Keratinocyte (primary cell): Measurements from ENCODE around the gene RGS3. TPM values are rescaled to one million over a fixed set of nuclear protein-coding genes. Genes with fewer than 3 reads are reported as not detected.

Source experiments
- DNase-seq: peaks from one replicate; pipeline ENCODE4 v3.0.0-alpha.2; 2011; ENCODE audit warnings: low read depth, missing footprints, low spot score
- FAIRE-seq: peaks from 2 replicates; lab custom pipeline; 2011; peaks lifted over from hg19 to GRCh38; lab: Jason Lieb, UNC
- H2AFZ ChIP-seq: 2 replicates; pipeline ENCODE4 v1.6.0; 2012; ENCODE audit warnings: low read length, control low read depth, inconsistent platforms; ENCODE audit not compliant: control insufficient read depth
- H3K27ac ChIP-seq: 2 replicates; pipeline ENCODE4 v1.5.1; 2011; ENCODE audit warnings: low read length; ENCODE audit not compliant: control insufficient read depth, insufficient read depth
- H3K27me3 ChIP-seq: 3 replicates; pipeline ENCODE4 v1.6.0; 2011; ENCODE audit warnings: low read length; ENCODE audit not compliant: control insufficient read depth, insufficient read depth; ENCODE audit errors: extremely low read depth
- H3K36me3 ChIP-seq, 2 experiments: 2 replicates in 1 of 2; 3 replicates in 1 of 2; pipeline ENCODE4 v1.5.1; 2011; ENCODE audit warnings: low read length in 2 of 2, mild to moderate bottlenecking in 1 of 2; ENCODE audit not compliant: control insufficient read depth in 2 of 2, insufficient read depth in 2 of 2; ENCODE audit errors: extremely low read depth in 1 of 2
- H3K4me1 ChIP-seq: 3 replicates; pipeline ENCODE4 v1.5.1; 2011; ENCODE audit warnings: low read length; ENCODE audit not compliant: control insufficient read depth, insufficient read depth; ENCODE audit errors: extremely low read depth
- H3K4me2 ChIP-seq: 3 replicates; pipeline ENCODE4 v1.6.0; 2011; ENCODE audit warnings: low read depth, low read length; ENCODE audit not compliant: control insufficient read depth, insufficient read depth; ENCODE audit errors: extremely low read depth
- H3K4me3 ChIP-seq, 3 experiments: fragments of 200-600 bp in 1 of 3; sonication (generic) in 1 of 3; 2 replicates in 2 of 3; 3 replicates in 1 of 3; pipeline ENCODE4 v1.5.1; 2011 to 2016; ENCODE audit warnings: low read length in 3 of 3, mild to moderate bottlenecking in 3 of 3, control low read depth in 2 of 3, inconsistent platforms in 1 of 3, low read depth in 1 of 3, mixed read lengths in 1 of 3, mixed run types in 1 of 3, moderate library complexity in 1 of 3; ENCODE audit not compliant: control insufficient read depth in 2 of 3, insufficient read depth in 2 of 3; ENCODE audit errors: extremely low read depth in 1 of 3
- H3K79me2 ChIP-seq: 2 replicates; pipeline ENCODE4 v1.6.0; 2012; ENCODE audit warnings: low read length; ENCODE audit not compliant: control insufficient read depth, insufficient read depth
- H3K9ac ChIP-seq: 3 replicates; pipeline ENCODE4 v1.6.0; 2011; ENCODE audit warnings: low read length; ENCODE audit not compliant: control insufficient read depth, insufficient read depth; ENCODE audit errors: extremely low read depth
- H3K9me1 ChIP-seq: 3 replicates; pipeline ENCODE4 v1.6.0; 2011; ENCODE audit warnings: low read length; ENCODE audit not compliant: control insufficient read depth, insufficient read depth; ENCODE audit errors: extremely low read depth
- H3K9me3 ChIP-seq: 2 replicates; pipeline ENCODE4 v1.5.1; 2012; ENCODE audit warnings: low read depth, low read length; ENCODE audit not compliant: control insufficient read depth
- H4K20me1 ChIP-seq: 3 replicates; pipeline ENCODE4 v1.6.0; 2011; ENCODE audit warnings: low read length; ENCODE audit not compliant: control insufficient read depth, insufficient read depth; ENCODE audit errors: extremely low read depth
- CTCF ChIP-seq, 3 experiments: IDR thresholded peaks in 1 of 3; conservative IDR thresholded peaks in 1 of 3; optimal IDR thresholded peaks in 1 of 3; 2 replicates in 2 of 3; 3 replicates in 1 of 3; pipeline versions ENCODE3 to v1.5.1; 2011; ENCODE audit warnings: low read length in 3 of 3, mild to moderate bottlenecking in 3 of 3, moderate library complexity in 2 of 3, control low read depth in 1 of 3, inconsistent platforms in 1 of 3; ENCODE audit not compliant: insufficient read depth in 2 of 3; ENCODE audit errors: extremely low read depth in 1 of 3
- EZH2 ChIP-seq: IDR thresholded peaks from one replicate; pipeline ENCODE4 v1.6.1; 2012; ENCODE audit warnings: inconsistent platforms, mild to moderate bottlenecking, low read length, moderate library complexity
- dilution Hi-C: fragments of 300-500 bp; cut with MboI; formaldehyde crosslinking; loops from one replicate; pipeline ENCODE4 v1.7.0; 2020; ENCODE audit warnings: low sequenced_read_pairs; ENCODE audit not compliant: extremely low pct_ligation_motif_present
- polyA plus RNA-seq, 5 experiments: library from polyadenylated mRNA; depleted of rRNA in 3 of 5; stranded (reverse) in 3 of 5; stranded (forward) in 1 of 5; unstranded in 1 of 5; fragments of >200 nt; gene quantifications; 1 replicate in 1 of 5; 2 replicates in 3 of 5; 3 replicates in 1 of 5; pipeline versions ENCODE4 v1.2.1 to v1.2.3, GENCODE V29; 2011 to 2012; ENCODE audit warnings: missing spikeins in 2 of 5, low read depth in 1 of 5, low replicate concordance in 1 of 5

RGS3 gene
- polyA plus RNA-seq, 1 donor (not counting 4 experiments of a cell fraction or from before 2014, with no cell fraction given): 19.6 TPM

GRCh38 chr9:113559834-113560800 is 96.6 kb downstream of the RGS3 start:
- dilution Hi-C loops: no loop called here
- no peaks in the 10 kb centered on the region for H3K9me3 ChIP-seq
- H3K4me1 ChIP-seq: peaks cover 8% of the 10 kb centered on the region
- TF ChIP-seq EZH2 (no peak), CTCF (optimal IDR thresholded peaks at IDR 0.05 in 1 of 3, IDR thresholded peaks at IDR 0.05 in 1 of 3, conservative IDR thresholded peaks at IDR 0.05 in 1 of 3; ENCODE audit: extremely low read depth in 1 of 3, insufficient read depth in 2 of 3, low read length in 3 of 3) (no peak)
- H3K27ac ChIP-seq: no peak overlapping the region
- H3K27me3 ChIP-seq: no peaks in the 10 kb centered on the region
- H3K9me1 ChIP-seq: no peaks in the 10 kb centered on the region
- no peak overlapping the region for H2AFZ ChIP-seq
- DNase-seq: no peak
- no peak overlapping the region for H3K9ac ChIP-seq
- no peaks in the 10 kb centered on the region for H3K79me2 ChIP-seq
- no peak for FAIRE-seq
- no peaks in the 10 kb centered on the region for H3K36me3 ChIP-seq
- H3K4me2 ChIP-seq: no peak overlapping the region
- H4K20me1 ChIP-seq: no peaks in the 10 kb centered on the region
- H3K4me3 ChIP-seq: no peak overlapping the region

GRCh38 chr9:113562653-113563381 is 99.3 kb downstream of the RGS3 start:
- Histone ChIP-seq H3K9me1 (no peaks in the 10 kb centered on the region), H3K27me3 (no peaks in the 10 kb centered on the region), H3K4me3 (no peak overlapping the region), H3K9ac (no peak overlapping the region), H4K20me1 (peaks cover 4% of the 10 kb centered on the region), H2AFZ (no peak overlapping the region), H3K4me1 (peaks cover 26% of the 10 kb centered on the region), H3K9me3 (no peaks in the 10 kb centered on the region), H3K27ac (no peak overlapping the region), H3K79me2 (peaks cover 15% of the 10 kb centered on the region), H3K4me2 (no peak overlapping the region), H3K36me3 (no peaks in the 10 kb centered on the region)
- TF ChIP-seq EZH2: no peak
- no peak for TF ChIP-seq CTCF (optimal IDR thresholded peaks at IDR 0.05 in 1 of 3, IDR thresholded peaks at IDR 0.05 in 1 of 3, conservative IDR thresholded peaks at IDR 0.05 in 1 of 3; ENCODE audit: extremely low read depth in 1 of 3, insufficient read depth in 2 of 3, low read length in 3 of 3)
- DNase-seq (no peak), FAIRE-seq (no peak)
- dilution Hi-C loops: no loop called here
